H9 (cell line): Measurements from ENCODE around the gene MEP1A. TPM values are rescaled to one million over a fixed set of nuclear protein-coding genes. Genes with fewer than 3 reads are reported as not detected.

ENCODE experiments used
- DNase-seq: peaks from one replicate; pipeline ENCODE4 v3.0.0-alpha.2; 2017
- H2AFZ ChIP-seq: one replicate; pipeline ENCODE4 v1.6.1; 2013; ENCODE audit warnings: mild to moderate bottlenecking, low read length, control low read depth, moderate library complexity
- H2AK5ac ChIP-seq: 2 replicates; pipeline ENCODE4 v1.6.1; 2013; ENCODE audit warnings: low read length, control low read depth, mixed read lengths; ENCODE audit not compliant: insufficient read length
- H2BK120ac ChIP-seq: one replicate; pipeline ENCODE4 v1.6.1; 2013; ENCODE audit warnings: low read depth, mild to moderate bottlenecking, low read length, control low read depth, inconsistent platforms; ENCODE audit not compliant: poor library complexity, severe bottlenecking
- H2BK12ac ChIP-seq: 2 replicates; pipeline ENCODE4 v1.6.1; 2013; ENCODE audit warnings: low read length, control low read depth, mixed read lengths, low read depth; ENCODE audit not compliant: insufficient read length
- H2BK15ac ChIP-seq: 2 replicates; pipeline ENCODE4 v1.6.1; 2013; ENCODE audit warnings: low read depth, low read length, control low read depth
- H2BK20ac ChIP-seq: one replicate; pipeline ENCODE4 v1.6.1; 2013; ENCODE audit warnings: low read depth, mild to moderate bottlenecking, low read length, control low read depth, inconsistent platforms; ENCODE audit not compliant: poor library complexity, severe bottlenecking
- H2BK5ac ChIP-seq: 2 replicates; pipeline ENCODE4 v1.6.1; 2013; ENCODE audit warnings: low read length, control low read depth, mixed read lengths; ENCODE audit not compliant: insufficient read length
- H3K14ac ChIP-seq: 2 replicates; pipeline ENCODE4 v1.6.1; 2013; ENCODE audit warnings: low read length, control low read depth; ENCODE audit not compliant: insufficient read depth
- H3K18ac ChIP-seq: 2 replicates; pipeline ENCODE4 v1.6.1; 2013; ENCODE audit warnings: low read depth, mild to moderate bottlenecking, mixed read lengths, low read length, control low read depth; ENCODE audit not compliant: insufficient read length
- H3K23ac ChIP-seq: 2 replicates; pipeline ENCODE4 v1.6.1; 2013; ENCODE audit warnings: low read length, control low read depth, mixed read lengths, low read depth; ENCODE audit not compliant: insufficient read length
- H3K23me2 ChIP-seq: 2 replicates; pipeline ENCODE4 v1.6.1; 2013; ENCODE audit warnings: low read depth, mild to moderate bottlenecking, mixed read lengths, low read length, control low read depth; ENCODE audit not compliant: insufficient read length, poor library complexity, severe bottlenecking
- H3K27ac ChIP-seq: 2 replicates; pipeline ENCODE4 v1.5.1; 2013; ENCODE audit warnings: low read length, control low read depth, mixed read lengths, low read depth; ENCODE audit not compliant: insufficient read length
- H3K27me3 ChIP-seq: 2 replicates; pipeline ENCODE4 v1.6.1; 2013; ENCODE audit warnings: low read length, control low read depth, inconsistent platforms; ENCODE audit not compliant: insufficient read depth
- H3K4ac ChIP-seq: 2 replicates; pipeline ENCODE4 v1.6.1; 2013; ENCODE audit warnings: low read depth, mild to moderate bottlenecking, control low read depth, inconsistent platforms, low read length, moderate library complexity
- H3K4me1 ChIP-seq: 2 replicates; pipeline ENCODE4 v1.6.1; 2013; ENCODE audit warnings: low read length, control low read depth, inconsistent platforms; ENCODE audit not compliant: insufficient read depth
- H3K4me2 ChIP-seq: 2 replicates; pipeline ENCODE4 v1.6.1; 2013; ENCODE audit warnings: low read length, control low read depth, mixed read lengths; ENCODE audit not compliant: insufficient read length, insufficient read depth
- H3K56ac ChIP-seq: 2 replicates; pipeline ENCODE4 v1.6.1; 2013; ENCODE audit warnings: low read depth, mild to moderate bottlenecking, mixed read lengths, low read length, control low read depth; ENCODE audit not compliant: insufficient read length
- H3K79me1 ChIP-seq: 2 replicates; pipeline ENCODE4 v1.6.1; 2013; ENCODE audit warnings: low read depth, mild to moderate bottlenecking, moderate library complexity, low read length, control low read depth, inconsistent platforms; ENCODE audit not compliant: insufficient read depth, poor library complexity, severe bottlenecking
- H3K79me2 ChIP-seq: 2 replicates; pipeline ENCODE4 v1.6.1; 2013; ENCODE audit warnings: low read length, control low read depth, inconsistent platforms; ENCODE audit not compliant: insufficient read depth
- H3K9ac ChIP-seq: 2 replicates; pipeline ENCODE4 v1.6.1; 2013; ENCODE audit warnings: low read length, control low read depth, mixed read lengths; ENCODE audit not compliant: insufficient read length; ENCODE audit errors: extremely low read depth
- H3K9me3 ChIP-seq: one replicate; pipeline ENCODE4 v1.6.1; 2013; ENCODE audit warnings: low read depth, low read length, inconsistent platforms; ENCODE audit not compliant: control insufficient read depth
- H3T11ph ChIP-seq: one replicate; pipeline ENCODE4 v1.6.1; 2013; ENCODE audit warnings: mild to moderate bottlenecking, low read length, control low read depth, inconsistent platforms
- H4K20me1 ChIP-seq: one replicate; pipeline ENCODE4 v1.6.1; 2013; ENCODE audit not compliant: control insufficient read depth, insufficient read length, insufficient read depth
- H4K5ac ChIP-seq: 2 replicates; pipeline ENCODE4 v1.6.1; 2013; ENCODE audit warnings: low read depth, mild to moderate bottlenecking, mixed read lengths, low read length, control low read depth; ENCODE audit not compliant: insufficient read length
- H4K8ac ChIP-seq: replicated peaks from 2 replicates; pipeline ENCODE4 v1.6.1; 2013; ENCODE audit warnings: low read length, control low read depth, mixed read lengths, low read depth; ENCODE audit not compliant: insufficient read length
- H4K91ac ChIP-seq: 2 replicates; pipeline ENCODE4 v1.6.1; 2013; ENCODE audit warnings: low read depth, mild to moderate bottlenecking, moderate library complexity, mixed read lengths, low read length, control low read depth; ENCODE audit not compliant: insufficient read length
- H3K27ac Mint-ChIP-seq, 3 experiments: 2 replicates in 2 of 3; 3 replicates in 1 of 3; pipeline ENCODE4 v1.8.0; 2020 to 2021; ENCODE audit warnings: mixed read lengths in 3 of 3, mild to moderate bottlenecking in 1 of 3, moderate library complexity in 1 of 3
- H3K27me3 Mint-ChIP-seq: 2 replicates; pipeline ENCODE4 v1.8.0; 2021; ENCODE audit warnings: low read depth, mild to moderate bottlenecking, moderate library complexity, mixed read lengths
- H3K36me3 Mint-ChIP-seq, 3 experiments: 2 replicates in 2 of 3; 3 replicates in 1 of 3; pipeline ENCODE4 v1.8.0; 2020 to 2021; ENCODE audit warnings: low read depth in 3 of 3, mixed read lengths in 3 of 3; ENCODE audit not compliant: insufficient read depth in 1 of 3
- H3K4me1 Mint-ChIP-seq, 2 experiments: 2 replicates each; pipeline ENCODE4 v1.8.0; 2020; ENCODE audit warnings: mixed read lengths in 2 of 2
- H3K4me3 Mint-ChIP-seq, 2 experiments: 2 replicates in 1 of 2; 3 replicates in 1 of 2; pipeline ENCODE4 v1.8.0; 2020 to 2021; ENCODE audit warnings: mild to moderate bottlenecking in 2 of 2, mixed read lengths in 2 of 2, moderate library complexity in 1 of 2
- H3K9me3 Mint-ChIP-seq, 2 experiments: 2 replicates in 1 of 2; 3 replicates in 1 of 2; pipeline ENCODE4 v1.8.0; 2020; ENCODE audit warnings: mild to moderate bottlenecking in 2 of 2, mixed read lengths in 2 of 2, moderate library complexity in 1 of 2
- WGBS: extraction: QIAGEN DNeasy Blood & Tissue Kit; methylation state at CpG from one replicate; pipeline ENCODE4 v1.1.7; 2013; ENCODE audit warnings: missing lambda C conversion rate, low lambda C conversion rate, mixed read lengths; ENCODE audit not compliant: insufficient read length; ENCODE audit errors: extremely low coverage; 5-methylcytosine and 5-hydroxymethylcytosine counted together
- total RNA-seq: library from RNA; stranded (reverse); gene quantifications from 2 replicates; pipeline ENCODE4 v1.2.1, GENCODE V29; 2021
- TF ChIP-seq, protein P1 (sequence below): fragments of 200-600 bp; sonication (generic); conservative IDR thresholded peaks from 3 replicates; pipeline ENCODE4 v1.8.0; 2021; ENCODE audit warnings: antibody characterized with exemption, mild to moderate bottlenecking

The MEP1A gene
- total RNA-seq, 1 experiment from 2014 or later, result not detected

DNA sequence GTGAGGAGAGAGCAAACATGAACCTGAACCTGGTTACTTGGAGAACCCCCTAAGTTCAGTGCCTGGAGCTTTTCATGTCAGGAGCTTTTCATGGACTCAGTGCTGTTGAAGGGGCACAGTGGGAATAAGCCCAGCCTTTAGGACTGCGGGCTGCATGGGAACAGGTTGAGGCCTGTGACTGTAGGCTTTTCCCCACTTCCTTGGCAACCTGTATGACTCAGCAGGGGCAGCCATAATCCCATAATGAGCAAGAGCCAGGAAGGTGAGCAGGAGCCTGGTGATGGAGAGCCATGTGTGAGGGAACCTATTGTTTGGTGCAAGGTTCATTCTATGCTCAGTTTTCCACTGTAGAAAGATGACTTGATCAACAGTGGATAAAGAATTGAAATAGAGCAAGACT is 23.4 kb downstream of the MEP1A start:
- WGBS, result no CpG with 5 or more reads among the region's 1 CpG

More for the DNA sequence above, 23.4 kb downstream of the MEP1A start:
- no peaks in the 10 kb centered on the region; a peak in 2 of 7 replicates for H3K36me3 Mint-ChIP-seq
- no peak overlapping the region for H3K27ac Mint-ChIP-seq
- H4K8ac ChIP-seq, result no peak overlapping the region
- DNase-seq, result no peak
- no peak overlapping the region for H2BK15ac ChIP-seq
- H3K56ac ChIP-seq, result no peak overlapping the region
- no peak overlapping the region for H3K9ac ChIP-seq
- H3K27me3 Mint-ChIP-seq, result no peaks in the 10 kb centered on the region
- no peak overlapping the region for H2BK5ac ChIP-seq
- no peak overlapping the region for H4K91ac ChIP-seq
- H4K20me1 ChIP-seq, result no peaks in the 10 kb centered on the region
- H4K5ac ChIP-seq, result no peak overlapping the region
- no peak overlapping the region for H3K23ac ChIP-seq
- peaks cover 0 to 2% of the 10 kb centered on the region in 2 experiments; a peak in 1 of 4 replicates for H3K4me1 Mint-ChIP-seq
- H3K4me1 ChIP-seq, result no peaks in the 10 kb centered on the region
- no peaks in the 10 kb centered on the region for H3K79me2 ChIP-seq
- no peak overlapping the region for H3K14ac ChIP-seq
- no peak overlapping the region for H3K4me3 Mint-ChIP-seq
- no peaks in the 10 kb centered on the region for H3K9me3 ChIP-seq
- H2AFZ ChIP-seq, result no peak overlapping the region
- H3K23me2 ChIP-seq, result no peaks in the 10 kb centered on the region
- H2BK120ac ChIP-seq, result no peak overlapping the region
- no peaks in the 10 kb centered on the region for H3K27me3 ChIP-seq
- H3K4ac ChIP-seq, result no peak overlapping the region
- no peak overlapping the region for H3T11ph ChIP-seq
- TF ChIP-seq, protein P1, sequence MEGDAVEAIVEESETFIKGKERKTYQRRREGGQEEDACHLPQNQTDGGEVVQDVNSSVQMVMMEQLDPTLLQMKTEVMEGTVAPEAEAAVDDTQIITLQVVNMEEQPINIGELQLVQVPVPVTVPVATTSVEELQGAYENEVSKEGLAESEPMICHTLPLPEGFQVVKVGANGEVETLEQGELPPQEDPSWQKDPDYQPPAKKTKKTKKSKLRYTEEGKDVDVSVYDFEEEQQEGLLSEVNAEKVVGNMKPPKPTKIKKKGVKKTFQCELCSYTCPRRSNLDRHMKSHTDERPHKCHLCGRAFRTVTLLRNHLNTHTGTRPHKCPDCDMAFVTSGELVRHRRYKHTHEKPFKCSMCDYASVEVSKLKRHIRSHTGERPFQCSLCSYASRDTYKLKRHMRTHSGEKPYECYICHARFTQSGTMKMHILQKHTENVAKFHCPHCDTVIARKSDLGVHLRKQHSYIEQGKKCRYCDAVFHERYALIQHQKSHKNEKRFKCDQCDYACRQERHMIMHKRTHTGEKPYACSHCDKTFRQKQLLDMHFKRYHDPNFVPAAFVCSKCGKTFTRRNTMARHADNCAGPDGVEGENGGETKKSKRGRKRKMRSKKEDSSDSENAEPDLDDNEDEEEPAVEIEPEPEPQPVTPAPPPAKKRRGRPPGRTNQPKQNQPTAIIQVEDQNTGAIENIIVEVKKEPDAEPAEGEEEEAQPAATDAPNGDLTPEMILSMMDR, result no peak
- no peak overlapping the region for H2AK5ac ChIP-seq
- no peaks in the 10 kb centered on the region; a peak in 2 of 5 replicates for H3K9me3 Mint-ChIP-seq
- no peak overlapping the region for H3K4me2 ChIP-seq
- no peak overlapping the region for H2BK12ac ChIP-seq
- H3K18ac ChIP-seq, result no peak overlapping the region
- no peak overlapping the region for H2BK20ac ChIP-seq
- no peak overlapping the region for H3K27ac ChIP-seq
- no peaks in the 10 kb centered on the region for H3K79me1 ChIP-seq
